HL-60/S4 treated with retinoic acid at 250 ng/mL for 4 days and 3 days (cell line): ENCODE measurements around the gene KAT2B.
"Not testable (repeated sequence)": the region's sequence is repeated elsewhere in the genome, so short reads cannot be mapped to it uniquely, and the experiment has no call there.

Source experiments
- in situ Hi-C: fragments of 300-500 bp; cut with MboI; formaldehyde crosslinking; loops from 2 replicates; pipeline ENCODE4 v1.7.0; 2022; ENCODE audit warnings: low sequenced_read_pairs

Gene KAT2B

DNA sequence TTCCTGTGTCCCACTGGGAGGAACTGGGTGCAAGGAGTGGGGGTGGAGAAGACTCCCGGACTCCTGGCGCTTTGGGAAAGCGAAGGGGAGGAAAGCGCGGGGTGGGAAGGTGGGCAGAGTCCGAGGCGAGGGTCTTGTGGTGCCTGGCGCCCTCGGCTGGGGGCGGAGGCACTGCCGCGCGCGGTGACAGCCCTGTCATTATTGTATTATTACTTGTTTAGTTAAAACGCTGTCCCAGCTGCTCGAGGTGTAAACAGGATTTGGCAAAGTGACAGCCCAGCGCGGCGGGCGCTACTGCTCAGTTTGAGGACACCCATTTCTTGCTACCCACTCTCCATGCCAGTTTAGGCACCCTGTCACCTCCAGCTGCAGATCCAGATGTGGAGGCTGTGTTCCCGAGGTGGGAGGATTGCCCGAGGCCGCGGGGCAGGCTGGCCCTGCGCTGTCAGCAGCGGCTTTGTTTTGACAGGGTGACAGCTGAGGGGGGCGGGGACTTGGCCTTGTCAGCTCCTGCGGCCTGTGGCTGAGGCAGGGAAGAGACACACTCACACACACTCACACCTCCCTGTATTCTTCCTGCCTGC lies 1.0 kb downstream of the KAT2B start:
- in situ Hi-C loops = no loop called here

DNA sequence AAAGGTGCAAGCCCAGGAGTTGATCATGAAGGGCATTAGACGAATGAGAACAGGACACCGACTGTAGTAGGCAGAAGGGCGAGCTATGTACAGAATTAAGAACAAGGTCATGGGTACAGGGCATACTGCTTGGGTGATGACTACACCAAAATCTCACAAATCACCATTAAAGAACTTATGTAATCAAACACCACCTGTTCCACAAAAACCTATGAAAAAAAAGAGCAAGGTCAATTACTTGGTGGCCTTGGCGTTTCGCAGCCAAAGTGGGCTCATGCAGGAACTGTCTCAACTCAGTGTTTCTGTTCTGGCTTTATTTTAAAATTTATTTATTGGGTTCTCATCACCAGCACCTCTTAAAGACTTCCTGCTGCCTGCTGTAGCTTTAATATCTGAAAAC lies 2.1 kb downstream of the KAT2B start:
- in situ Hi-C loops = no loop called here

DNA sequence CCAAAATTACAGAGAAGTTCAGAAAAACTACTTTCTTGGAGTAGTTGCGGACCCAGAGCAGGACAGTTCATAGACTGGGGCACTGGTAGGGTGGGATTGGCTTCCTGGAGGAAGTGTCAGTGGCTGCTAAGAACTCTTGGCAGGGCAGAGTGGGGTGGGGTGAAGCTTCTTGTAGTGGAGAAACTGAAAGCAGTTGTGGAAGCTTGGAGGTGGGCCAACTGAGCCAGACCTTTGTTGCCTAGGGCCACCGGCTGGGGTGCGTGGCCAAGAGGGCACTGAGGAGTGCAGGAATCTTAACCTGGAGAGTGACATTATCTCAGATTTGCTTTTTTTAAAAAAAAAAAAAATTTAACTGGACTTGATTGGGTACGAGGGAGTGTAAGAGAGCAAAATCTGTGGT lies 3.1 kb downstream of the KAT2B start:
- in situ Hi-C loops = no loop called here

DNA sequence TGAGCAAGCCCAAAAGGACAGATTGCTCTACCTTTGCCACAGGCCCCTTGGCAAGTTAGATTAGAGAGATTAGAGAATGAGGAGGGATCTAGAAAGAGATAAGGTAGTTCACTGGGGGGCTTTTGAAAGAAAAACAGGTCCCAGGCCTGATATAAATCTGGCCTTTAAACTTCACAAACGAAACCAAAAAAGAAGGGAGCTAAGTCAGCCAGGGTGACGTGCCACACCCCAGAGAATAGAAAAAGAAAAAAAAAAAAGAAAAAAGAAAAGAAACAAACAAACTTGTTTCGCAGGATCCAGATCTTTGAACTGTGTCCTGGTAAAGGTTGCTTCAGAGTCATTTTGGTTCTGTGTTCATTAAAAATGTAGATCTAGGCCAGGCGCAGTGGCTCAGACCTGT lies 3.6 kb downstream of the KAT2B start:
- in situ Hi-C loops = no loop called here

DNA sequence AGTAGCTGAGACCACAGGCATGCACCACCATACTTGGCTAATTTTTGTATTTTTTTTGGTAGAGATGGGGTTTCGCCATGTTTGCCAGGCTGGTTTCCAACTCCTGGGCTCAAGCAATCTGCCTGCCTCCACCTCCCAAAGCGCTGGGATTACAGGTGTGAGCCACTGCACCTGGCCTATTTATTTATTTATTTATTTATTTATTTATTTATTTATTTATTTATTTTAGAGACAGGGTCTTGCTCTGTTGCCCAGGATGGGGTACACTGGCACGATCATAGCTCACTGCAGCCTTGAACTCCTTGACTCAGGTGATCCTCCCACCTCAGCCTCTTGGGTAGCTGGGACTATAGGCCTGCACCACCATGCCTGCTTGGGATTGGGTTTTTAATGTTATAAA lies 4.9 kb downstream of the KAT2B start:
- in situ Hi-C loops = not testable (repeated sequence)

DNA sequence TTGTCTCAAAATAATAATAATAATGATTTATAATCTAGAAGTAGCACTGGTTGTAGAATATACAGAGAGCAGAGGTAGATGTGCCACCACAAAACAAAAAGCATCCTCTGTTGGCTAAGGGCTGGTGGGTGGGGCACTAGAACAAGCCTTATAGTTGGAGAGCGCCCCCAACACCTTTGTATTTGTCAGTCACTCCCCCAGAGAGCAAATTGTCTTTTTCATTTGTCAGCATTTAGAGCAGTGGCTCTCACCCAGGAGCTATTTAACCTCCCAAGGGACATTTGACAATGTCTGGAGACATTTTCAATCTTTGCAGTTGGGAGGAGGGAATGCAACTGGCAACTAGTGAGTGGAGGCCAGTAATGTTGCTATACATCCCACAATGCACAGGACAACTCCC lies 6.3 kb downstream of the KAT2B start:
- in situ Hi-C loops = no loop called here

DNA sequence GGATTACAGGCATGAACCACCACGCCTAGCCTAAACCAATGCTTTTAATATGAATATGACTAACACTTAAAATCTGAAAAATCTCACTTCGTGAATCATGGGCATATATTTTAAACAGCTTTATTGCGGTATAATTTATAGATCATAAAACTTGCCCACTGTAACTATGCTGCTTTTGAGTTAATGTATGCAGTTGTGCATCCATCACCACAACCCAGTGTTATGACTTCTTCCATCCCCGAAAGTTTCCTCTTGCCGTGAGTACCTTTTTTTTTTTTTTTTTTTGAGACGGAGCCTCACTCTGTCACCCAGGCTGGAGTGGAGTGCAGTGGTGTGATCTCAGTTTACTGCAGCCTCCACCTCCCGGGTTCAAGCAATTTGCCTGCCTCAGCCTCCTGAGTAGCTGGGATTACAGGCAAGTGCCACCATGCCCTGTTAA lies 7.1 kb downstream of the KAT2B start:
- in situ Hi-C loops = no loop called here

DNA sequence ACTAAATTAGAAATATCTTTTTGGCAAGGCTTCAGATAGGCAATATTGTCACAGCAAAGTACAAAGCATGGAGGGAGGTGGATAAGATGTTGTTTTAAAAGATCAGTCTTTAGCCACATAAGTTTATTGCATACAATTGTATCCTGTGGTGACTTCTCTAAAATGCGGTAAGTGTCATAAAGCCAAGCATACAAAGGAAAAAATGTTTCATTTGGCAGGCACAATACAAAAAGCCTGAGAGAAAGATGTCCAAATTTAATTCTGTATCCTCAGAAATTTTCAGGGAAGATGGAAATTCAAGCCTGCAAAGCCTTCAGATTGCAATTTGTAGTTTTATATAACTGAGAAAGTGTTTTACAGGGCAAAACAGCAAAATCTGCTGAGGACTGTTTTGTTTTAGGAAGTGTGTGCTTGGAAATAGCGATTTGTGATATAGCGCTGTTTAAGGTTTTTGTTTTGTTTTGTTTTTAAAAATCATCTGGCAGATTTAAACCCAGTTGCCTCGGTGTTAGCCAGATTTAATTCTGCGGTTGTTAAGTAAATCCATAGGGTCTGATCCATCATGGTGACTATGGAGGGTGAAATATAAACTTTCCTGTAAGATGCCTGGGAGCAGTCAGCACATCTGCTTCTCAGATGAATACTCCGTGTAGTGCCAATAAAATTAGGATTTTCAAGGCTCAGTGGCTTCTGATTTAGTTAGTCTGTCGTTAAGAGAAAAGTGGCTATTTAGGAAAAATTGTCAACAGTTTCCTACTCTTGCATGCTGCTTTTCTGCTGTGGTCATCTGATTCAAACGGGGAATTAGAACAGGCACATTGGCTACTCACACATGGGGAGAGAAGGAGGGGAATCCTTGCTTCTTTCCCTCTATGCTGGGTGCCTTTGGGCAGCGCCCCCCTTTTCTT lies 8.0 kb downstream of the KAT2B start:
- in situ Hi-C loops = no loop called here

DNA sequence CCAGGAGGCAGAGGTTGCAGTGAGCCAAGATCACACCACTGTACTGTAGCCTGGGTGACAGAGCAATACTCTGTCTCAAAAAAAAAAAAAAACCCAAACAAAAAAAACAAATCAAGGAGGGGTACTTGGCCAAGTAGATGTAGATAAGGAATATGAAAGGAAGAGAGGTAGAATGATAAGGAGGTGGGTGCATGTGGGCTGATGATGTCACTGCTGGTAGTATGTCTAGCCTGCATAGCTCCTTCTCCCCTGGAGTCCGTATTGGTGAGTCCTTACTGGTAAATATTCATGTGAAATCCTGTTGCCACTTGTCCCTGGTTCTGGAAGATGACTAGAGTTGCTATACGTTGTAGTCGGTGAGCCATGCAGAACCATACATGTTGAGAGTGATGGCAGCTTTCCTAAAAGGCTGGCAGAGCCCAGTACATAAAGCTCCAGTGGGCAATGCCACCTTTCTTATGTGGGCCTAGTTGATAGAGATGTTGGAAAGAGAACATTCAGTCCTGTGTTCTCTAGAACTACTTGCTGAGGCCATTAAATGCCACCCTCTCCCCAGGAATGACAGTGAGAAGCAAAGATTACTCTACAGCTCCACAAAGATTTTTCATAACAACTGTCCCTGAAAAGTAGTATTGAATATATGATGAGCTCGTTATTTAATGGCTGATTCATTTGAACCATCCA lies 11.0 kb downstream of the KAT2B start:
- in situ Hi-C loops = no loop called here

DNA sequence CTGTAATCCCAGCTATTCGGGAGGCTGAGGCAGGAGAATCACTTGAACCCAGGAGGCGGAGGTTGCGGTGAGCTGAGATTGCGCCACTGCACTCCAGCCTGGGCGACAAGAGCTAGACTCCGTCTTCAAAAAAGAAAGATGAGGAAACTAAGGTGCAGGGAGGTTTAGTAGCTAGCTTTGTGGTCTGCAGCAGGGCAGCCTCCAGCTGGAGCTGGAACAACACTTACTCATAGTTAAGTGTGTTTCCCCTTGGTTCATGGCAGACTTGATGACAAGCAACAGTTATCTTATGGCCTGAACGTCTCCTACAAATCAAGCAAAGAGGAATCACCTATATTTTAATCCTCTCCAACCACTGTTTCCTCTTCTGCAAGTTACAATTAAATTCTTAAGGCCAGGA lies 12.6 kb downstream of the KAT2B start:
- in situ Hi-C loops = no loop called here

DNA sequence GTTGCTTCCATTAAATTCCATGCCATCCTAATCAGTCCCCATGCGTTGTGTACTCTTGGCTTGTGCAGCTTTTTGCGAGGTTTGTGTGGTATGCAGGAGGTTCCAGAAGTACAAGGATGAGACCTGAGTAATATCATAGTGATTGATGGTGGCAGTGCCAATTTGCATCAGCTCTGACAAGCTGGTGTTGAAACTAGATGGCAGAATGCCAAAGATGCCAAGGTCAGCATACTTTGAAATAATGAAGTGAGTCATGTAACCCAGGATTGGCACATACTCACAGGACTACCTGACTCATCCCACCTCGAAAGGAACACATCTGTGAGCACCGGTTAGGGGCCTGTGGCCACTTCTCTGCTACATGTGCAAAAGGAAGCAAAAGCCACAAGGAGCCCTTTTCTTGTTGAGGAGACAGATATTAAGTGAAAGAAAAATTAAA lies 14.3 kb downstream of the KAT2B start:
- in situ Hi-C loops = no loop called here

DNA sequence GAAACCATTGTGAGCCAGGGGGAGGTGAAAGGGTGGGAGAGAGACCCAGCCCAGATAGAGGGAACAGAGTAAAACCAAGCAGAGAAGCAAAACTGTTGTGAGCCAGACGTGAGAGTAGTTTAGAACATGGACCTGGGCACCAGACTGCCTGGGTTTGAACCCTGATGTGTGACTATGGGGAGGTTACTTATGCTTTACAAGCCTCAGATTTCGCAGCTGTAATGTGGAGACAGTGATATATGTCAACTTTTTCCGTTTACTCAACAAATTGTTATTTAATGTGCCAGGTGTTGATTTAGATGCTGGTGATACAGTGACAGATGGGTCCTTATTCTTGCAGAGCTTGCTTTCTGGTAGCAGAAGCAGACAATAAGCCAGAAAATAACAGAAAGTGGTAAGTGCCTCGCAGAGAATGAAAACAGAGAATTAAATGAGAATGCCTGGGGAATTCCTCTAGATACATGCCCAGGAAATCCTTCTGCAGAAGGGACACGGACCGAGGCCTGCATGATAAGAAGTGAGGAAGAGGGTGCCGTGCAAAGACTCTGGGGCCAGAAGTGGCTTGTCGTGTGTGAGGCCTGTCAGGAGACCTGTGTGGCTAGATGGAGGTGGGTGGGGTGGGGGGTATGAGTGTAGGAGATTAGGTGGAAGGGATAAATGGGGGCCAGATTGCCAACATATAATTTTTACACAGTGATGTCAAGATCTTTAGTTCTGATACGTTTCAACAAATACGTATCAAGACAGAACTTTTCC lies 15.0 kb downstream of the KAT2B start:
- in situ Hi-C loops = no loop called here

DNA sequence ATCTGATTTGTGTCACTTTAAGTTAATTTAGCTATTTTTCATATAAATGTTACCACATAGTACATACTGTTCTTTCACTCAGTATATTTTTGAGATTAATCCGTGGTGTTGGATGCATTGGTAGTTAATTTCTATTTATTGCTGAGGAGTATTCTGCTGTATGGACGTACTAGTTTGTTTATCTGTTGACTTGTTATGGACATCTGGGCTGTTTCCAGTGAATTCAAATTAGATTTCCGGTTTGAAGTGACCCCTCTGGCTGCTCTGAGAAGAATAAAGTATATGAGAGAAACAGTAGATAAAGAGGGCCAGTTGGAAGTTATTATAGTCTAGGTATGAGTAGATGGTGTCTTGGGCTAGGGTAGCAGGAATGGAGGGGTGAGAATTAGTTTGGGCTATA lies 15.6 kb downstream of the KAT2B start:
- in situ Hi-C loops = no loop called here

DNA sequence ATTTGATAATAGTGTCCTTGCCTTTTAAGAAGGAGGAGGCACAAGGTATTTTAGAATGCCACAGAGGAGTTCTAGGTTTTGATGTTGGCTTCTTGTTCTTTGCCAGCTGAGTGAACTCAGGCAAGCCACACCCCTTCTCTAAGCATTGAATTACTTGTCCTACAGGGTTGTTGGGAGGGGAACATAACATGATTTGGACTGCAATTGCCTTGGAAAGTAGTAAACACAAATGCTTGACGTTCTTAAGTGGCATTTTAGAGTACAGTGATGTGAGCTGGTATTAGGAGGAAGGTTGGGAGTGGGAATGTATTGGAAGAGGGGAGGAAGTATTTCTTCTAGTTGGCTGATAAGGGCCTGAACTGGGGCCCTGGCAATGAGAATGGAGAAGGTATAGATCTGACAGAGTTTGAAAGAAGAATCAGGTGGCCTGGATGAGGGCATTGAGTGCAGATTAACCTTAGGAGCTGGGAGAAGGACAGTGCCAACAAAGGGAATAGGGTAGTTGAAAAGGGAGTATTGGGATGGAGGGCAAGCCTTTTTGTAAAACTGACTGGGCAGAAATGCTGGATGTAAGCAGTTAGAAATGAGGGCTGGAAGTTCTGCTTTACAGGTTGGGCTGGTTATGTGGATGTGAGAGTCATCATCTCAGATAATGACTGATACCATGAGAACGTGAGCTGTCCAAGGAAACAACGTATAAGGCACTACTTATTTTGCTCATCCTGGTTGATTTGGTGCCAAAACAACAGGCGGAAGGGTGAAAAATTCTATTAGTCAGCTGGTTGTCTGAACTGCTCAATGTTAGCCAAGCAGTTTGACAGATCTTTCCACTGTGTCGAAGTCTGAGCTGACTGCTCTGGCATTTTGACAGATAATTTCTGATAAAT lies 16.7 kb downstream of the KAT2B start:
- in situ Hi-C loops = no loop called here

DNA sequence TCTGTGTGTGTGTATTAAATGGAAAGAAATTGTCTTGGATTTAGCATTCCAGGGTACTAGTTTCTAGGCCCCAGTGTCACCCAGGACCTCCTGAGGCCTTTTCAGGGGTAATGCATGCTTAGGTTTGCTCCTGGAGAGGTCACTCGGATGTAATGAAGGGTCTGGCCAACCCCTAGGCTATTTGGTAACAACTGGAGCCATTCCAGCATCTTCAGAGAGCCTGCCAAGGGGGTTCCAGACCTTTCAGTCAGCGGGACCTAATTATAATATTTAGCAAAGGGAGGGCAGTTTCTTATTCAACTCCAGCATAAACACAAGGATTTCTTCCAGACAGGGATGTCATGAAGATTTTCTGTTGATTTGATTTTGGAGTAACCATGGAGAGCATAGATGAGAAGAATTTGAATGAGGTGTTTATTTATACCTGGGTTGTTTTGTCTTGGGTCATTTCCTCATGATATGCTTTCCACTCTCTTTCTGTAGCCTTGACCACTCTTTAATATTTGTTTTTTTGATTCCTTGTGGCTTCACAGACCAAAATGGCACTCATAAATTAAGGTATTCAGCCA lies 17.4 kb downstream of the KAT2B start:
- in situ Hi-C loops = no loop called here

DNA sequence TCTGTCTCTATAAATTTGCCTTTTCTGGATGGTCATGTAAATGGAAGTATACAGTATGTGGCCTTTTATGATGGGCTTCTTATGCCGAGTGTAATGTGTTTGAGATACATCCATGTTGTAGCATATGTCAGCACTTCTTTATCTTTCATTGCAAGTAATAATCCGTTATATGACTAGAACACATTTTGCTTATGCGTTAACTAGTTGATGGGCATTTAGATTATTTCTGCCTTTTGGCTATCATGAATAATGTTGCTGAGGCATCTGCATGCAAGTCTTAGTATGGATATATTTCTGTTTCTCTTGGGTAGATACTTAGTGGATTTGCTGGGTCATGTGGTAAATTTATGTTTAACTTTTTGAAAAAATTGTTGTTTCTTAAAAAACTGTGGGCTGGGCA lies 19.7 kb downstream of the KAT2B start:
- in situ Hi-C loops = no loop called here

DNA sequence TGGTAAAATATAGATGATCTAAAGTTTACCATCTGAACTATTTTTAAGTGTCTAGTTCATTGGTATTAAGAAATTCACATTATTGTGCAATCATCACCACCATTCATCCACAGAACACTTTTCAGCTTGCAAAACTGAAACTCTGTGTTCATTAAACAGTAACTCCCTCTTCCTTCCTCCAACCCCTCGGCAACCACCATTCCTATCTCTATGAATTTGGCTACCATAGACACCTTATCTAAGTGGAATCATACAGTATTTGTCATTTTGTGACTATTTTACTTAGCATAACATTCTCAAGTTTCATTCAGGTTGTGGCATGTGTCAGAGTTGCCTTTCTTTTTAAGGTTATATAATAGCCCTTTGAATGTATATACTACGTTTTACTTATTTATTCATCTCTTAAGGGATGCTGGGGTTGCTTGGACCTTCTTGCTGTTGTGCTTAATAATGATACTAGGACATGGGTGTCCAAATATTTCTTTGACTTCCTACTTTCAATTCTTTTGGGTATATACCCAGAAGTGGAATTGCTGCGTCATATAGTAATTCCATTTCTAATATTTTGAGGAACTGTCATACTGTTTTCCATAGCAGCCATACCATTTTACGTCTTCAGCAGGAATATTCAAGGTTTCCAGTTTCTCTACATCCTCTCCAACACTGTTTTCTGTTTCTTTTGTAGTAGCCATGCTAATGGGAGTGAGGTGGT lies 20.9 kb downstream of the KAT2B start:
- in situ Hi-C loops = no loop called here

DNA sequence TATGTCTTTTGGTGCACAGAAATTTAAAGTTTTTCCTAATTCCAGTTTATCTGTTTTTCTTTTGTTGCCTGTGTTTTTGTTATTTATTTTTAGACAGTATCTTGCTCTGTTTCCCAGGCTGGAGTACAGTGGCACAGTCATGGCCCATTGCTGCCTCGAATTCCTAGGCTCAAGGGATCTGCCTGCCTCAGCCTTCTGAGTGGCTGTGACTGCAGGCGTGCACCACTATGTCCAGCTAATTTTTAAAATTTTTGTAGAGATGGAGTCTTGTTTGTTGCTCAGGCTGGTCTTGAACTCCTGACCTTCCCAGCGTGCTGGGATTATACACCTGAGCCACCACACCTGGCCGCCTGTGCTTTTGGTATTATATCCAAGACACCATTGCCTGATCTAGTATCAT lies 22.8 kb downstream of the KAT2B start:
- in situ Hi-C loops = no loop called here

DNA sequence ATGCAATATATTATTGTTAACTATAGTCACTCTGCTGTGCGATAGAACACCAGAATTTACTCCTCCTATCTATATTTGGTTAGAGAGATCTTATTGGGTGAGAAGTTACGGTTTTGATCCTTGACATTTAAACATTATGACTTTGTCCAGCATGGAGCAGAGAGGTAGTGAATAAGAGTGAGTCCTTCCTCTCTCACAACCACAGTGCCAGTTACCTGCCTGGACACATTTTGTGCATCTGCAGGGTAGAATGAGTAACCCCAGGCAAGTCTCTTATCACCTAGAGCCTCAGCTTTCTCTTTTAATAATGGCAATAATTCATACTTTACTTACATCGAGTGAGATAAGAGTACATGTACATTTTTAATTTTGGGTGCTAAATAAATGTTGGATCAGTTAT lies 24.1 kb downstream of the KAT2B start:
- in situ Hi-C loops = no loop called here
